Fibroblast of lung (primary cell): ENCODE measurements around the gene RAP1GAP2. TPM values are rescaled to one million over a fixed set of nuclear protein-coding genes. Genes with fewer than 3 reads are reported as not detected.

Source experiments
- DNase-seq, 2 donors: peaks; one replicate each; pipeline versions ENCODE4 v3.0.0 to v3.0.0-alpha.2; 2010; ENCODE audit warnings: low read depth in 2 of 2
- H2AFZ ChIP-seq: 2 replicates; pipeline ENCODE4 v1.5.1; 2012; ENCODE audit warnings: low read length, control low read depth, inconsistent platforms
- H3K27ac ChIP-seq: 2 replicates; pipeline ENCODE4 v1.5.1; 2011; ENCODE audit warnings: low read length, control low read depth; ENCODE audit not compliant: insufficient read depth
- H3K27me3 ChIP-seq: 2 replicates; pipeline ENCODE4 v1.5.1; 2011; ENCODE audit warnings: mild to moderate bottlenecking, low read length; ENCODE audit not compliant: control insufficient read depth, insufficient read depth
- H3K36me3 ChIP-seq: 2 replicates; pipeline ENCODE4 v1.5.1; 2011; ENCODE audit warnings: low read length; ENCODE audit not compliant: control insufficient read depth, insufficient read depth
- H3K4me1 ChIP-seq: 2 replicates; pipeline ENCODE4 v1.5.1; 2011; ENCODE audit warnings: low read length; ENCODE audit not compliant: control insufficient read depth, insufficient read depth; ENCODE audit errors: extremely low read depth
- H3K4me2 ChIP-seq: 2 replicates; pipeline ENCODE4 v1.5.1; 2011; ENCODE audit warnings: low read length, control low read depth; ENCODE audit not compliant: insufficient read depth; ENCODE audit errors: extremely low read depth
- H3K4me3 ChIP-seq, 4 experiments: fragments of 200-600 bp in 1 of 4; sonication (generic) in 1 of 4; replicated peaks in 1 of 4; 2 replicates each; pipeline ENCODE4 v1.5.1; 2011 to 2016; ENCODE audit warnings: low read length in 4 of 4, low read depth in 3 of 4, mild to moderate bottlenecking in 3 of 4, control low read depth in 2 of 4, inconsistent platforms in 1 of 4, mixed read lengths in 1 of 4; ENCODE audit not compliant: insufficient read depth in 1 of 4; ENCODE audit errors: control extremely low read depth in 1 of 4
- H3K79me2 ChIP-seq: 2 replicates; pipeline ENCODE4 v1.5.1; 2012; ENCODE audit warnings: mild to moderate bottlenecking, low read length, inconsistent platforms; ENCODE audit not compliant: control insufficient read depth, insufficient read depth
- H3K9ac ChIP-seq: 2 replicates; pipeline ENCODE4 v1.5.1; 2011; ENCODE audit warnings: mild to moderate bottlenecking, low read length, control low read depth; ENCODE audit not compliant: insufficient read depth
- H3K9me3 ChIP-seq: 2 replicates; pipeline ENCODE4 v1.5.1; 2012; ENCODE audit warnings: low read depth, low read length; ENCODE audit not compliant: control insufficient read depth, insufficient read depth
- H4K20me1 ChIP-seq: 2 replicates; pipeline ENCODE4 v1.5.1; 2011; ENCODE audit warnings: low read length; ENCODE audit not compliant: control insufficient read depth, insufficient read depth; ENCODE audit errors: extremely low read depth
- EZH2 ChIP-seq: IDR thresholded peaks from 2 replicates; pipeline ENCODE4 v1.5.1; 2012; ENCODE audit warnings: low read length, control low read depth, mild to moderate bottlenecking; ENCODE audit errors: missing control alignments
- polyA plus RNA-seq, 2 donors: library from polyadenylated mRNA; depleted of rRNA in 1 of 2; stranded (reverse) in 1 of 2; unstranded in 1 of 2; fragments of >200 nt; gene quantifications; 2 replicates each; pipeline ENCODE4 v1.2.1, GENCODE V29; 2011 to 2012; ENCODE audit warnings: missing spikeins in 1 of 2
- total RNA-seq: library from RNA; depleted of rRNA; stranded (reverse); fragments of >200 nt; gene quantifications from 2 replicates; pipeline ENCODE4 v1.2.1, GENCODE V29; 2014
- TF ChIP-seq, protein P1 (sequence below), 2 donors: IDR thresholded peaks in 1 of 2; conservative IDR thresholded peaks in 1 of 2; 1 replicate in 1 of 2; 2 replicates in 1 of 2; pipeline ENCODE4 v1.5.1; 2011 to 2012; ENCODE audit warnings: low read length in 2 of 2, control low read depth in 1 of 2, inconsistent platforms in 1 of 2, low read depth in 1 of 2, mild to moderate bottlenecking in 1 of 2

RAP1GAP2 gene
- total and polyA plus RNA-seq, 2 donors (not counting 1 experiment from before 2014, with no cell fraction given), result 0.33 to 0.99 TPM

DNA sequence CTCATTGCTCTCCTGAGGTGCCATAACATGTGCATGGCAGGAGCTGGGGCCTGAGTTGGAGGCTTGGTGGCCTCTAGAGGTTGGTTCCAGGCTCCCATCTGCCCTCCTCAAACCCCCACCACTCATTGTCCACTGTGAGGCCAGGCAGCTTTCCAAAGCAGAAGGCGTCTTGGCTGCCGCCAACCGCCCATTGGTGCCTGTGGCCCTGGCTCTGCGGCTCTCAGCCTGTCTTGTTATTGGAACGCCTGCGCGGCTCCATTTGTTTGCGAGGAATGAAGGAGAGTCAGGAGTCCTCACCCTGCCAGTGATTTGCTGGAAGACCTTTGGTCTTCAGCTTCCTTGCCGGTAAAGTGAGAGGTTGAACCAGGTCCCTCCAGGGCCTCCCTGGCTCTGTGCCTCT, 223.5 kb downstream of the RAP1GAP2 start:
- Histone ChIP-seq H3K27ac (no peak overlapping the region), H2AFZ (no peak overlapping the region), H4K20me1 (no peaks in the 10 kb centered on the region), H3K79me2 (no peaks in the 10 kb centered on the region), H3K4me3 (no peak overlapping the region), H3K4me2 (no peak overlapping the region), H3K27me3 (no peaks in the 10 kb centered on the region), H3K4me1 (no peaks in the 10 kb centered on the region), H3K9me3 (no peaks in the 10 kb centered on the region), H3K36me3 (no peaks in the 10 kb centered on the region), H3K9ac (no peak overlapping the region)
- DNase-seq, result no peak
- no peak for TF ChIP-seq EZH2

DNA sequence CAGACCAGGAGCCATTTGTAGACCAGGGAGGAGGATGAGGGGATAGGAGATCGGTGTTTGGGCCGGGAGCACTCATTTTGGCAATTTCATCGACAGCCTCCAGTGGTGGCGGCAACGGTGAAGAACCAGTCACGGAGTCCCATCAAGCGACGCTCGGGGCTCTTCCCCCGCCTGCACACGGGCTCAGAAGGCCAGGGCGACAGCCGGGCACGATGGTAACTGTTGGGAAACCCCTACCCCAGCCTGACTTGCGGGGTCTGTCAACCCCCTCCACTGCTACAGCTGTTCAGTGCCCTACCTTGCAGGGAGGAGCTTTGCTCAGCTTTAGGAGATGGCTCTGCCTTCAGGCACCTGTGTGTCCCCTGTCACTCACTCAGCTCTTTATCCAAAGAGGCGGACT, 224.1 kb downstream of the RAP1GAP2 start:
- H3K36me3 ChIP-seq, result no peaks in the 10 kb centered on the region
- H3K9me3 ChIP-seq, result no peaks in the 10 kb centered on the region
- H3K9ac ChIP-seq, result no peak overlapping the region
- no peak overlapping the region for H3K4me3 ChIP-seq
- no peaks in the 10 kb centered on the region for H3K79me2 ChIP-seq
- no peak overlapping the region for H2AFZ ChIP-seq
- no peak overlapping the region for H3K4me2 ChIP-seq
- no peaks in the 10 kb centered on the region for H3K27me3 ChIP-seq
- H4K20me1 ChIP-seq, result no peaks in the 10 kb centered on the region
- DNase-seq, result no peak
- TF ChIP-seq EZH2, result no peak
- TF ChIP-seq, protein P1, sequence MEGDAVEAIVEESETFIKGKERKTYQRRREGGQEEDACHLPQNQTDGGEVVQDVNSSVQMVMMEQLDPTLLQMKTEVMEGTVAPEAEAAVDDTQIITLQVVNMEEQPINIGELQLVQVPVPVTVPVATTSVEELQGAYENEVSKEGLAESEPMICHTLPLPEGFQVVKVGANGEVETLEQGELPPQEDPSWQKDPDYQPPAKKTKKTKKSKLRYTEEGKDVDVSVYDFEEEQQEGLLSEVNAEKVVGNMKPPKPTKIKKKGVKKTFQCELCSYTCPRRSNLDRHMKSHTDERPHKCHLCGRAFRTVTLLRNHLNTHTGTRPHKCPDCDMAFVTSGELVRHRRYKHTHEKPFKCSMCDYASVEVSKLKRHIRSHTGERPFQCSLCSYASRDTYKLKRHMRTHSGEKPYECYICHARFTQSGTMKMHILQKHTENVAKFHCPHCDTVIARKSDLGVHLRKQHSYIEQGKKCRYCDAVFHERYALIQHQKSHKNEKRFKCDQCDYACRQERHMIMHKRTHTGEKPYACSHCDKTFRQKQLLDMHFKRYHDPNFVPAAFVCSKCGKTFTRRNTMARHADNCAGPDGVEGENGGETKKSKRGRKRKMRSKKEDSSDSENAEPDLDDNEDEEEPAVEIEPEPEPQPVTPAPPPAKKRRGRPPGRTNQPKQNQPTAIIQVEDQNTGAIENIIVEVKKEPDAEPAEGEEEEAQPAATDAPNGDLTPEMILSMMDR (conservative IDR thresholded peaks at IDR 0.05 in 1 of 2, IDR thresholded peaks at IDR 0.05 in 1 of 2; ENCODE audit: low read depth in 1 of 2, low read length in 2 of 2), result no peak
- no peak overlapping the region for H3K27ac ChIP-seq
- H3K4me1 ChIP-seq, result no peaks in the 10 kb centered on the region

DNA sequence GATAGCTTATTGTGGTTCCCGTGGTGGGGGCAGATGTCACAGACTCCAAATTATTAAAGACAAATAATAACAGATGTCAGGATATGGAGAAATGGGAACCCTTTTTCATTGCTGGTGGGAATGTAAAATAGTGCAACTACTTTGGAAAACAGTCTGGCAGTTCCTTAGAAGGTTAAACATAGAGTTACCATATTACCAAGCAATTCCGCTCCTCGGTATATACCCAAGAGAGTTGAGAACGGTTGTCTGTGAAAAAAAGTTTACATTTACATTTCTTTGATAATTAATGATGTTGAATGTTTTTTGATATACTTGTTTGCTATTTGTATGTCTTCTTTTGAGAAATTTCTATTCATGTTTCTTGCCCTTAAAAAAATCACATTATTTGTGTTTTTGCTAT, 226.0 kb downstream of the RAP1GAP2 start:
- Histone ChIP-seq H3K4me2 (no peak overlapping the region), H3K9me3 (no peaks in the 10 kb centered on the region), H3K4me3 (no peak overlapping the region), H3K79me2 (no peaks in the 10 kb centered on the region), H3K36me3 (no peaks in the 10 kb centered on the region), H3K4me1 (no peaks in the 10 kb centered on the region), H3K27me3 (no peaks in the 10 kb centered on the region), H3K27ac (no peak overlapping the region), H2AFZ (no peak overlapping the region), H4K20me1 (no peaks in the 10 kb centered on the region), H3K9ac (no peak overlapping the region)
- TF ChIP-seq, protein P1 (conservative IDR thresholded peaks at IDR 0.05 in 1 of 2, IDR thresholded peaks at IDR 0.05 in 1 of 2; ENCODE audit: low read depth in 1 of 2, low read length in 2 of 2), result no peak
- no peak for TF ChIP-seq EZH2
- no peak for DNase-seq
